ENCODE results near the gene GCLM. TPM values are rescaled to one million over a fixed set of nuclear protein-coding genes. Genes with fewer than 3 reads are reported as not detected.
"Not testable (repeated sequence)": the region's sequence is repeated elsewhere in the genome, so short reads cannot be mapped to it uniquely, and the experiment has no call there.

GCLM gene
- total and polyA plus RNA-seq, 2 donors (not counting 3 experiments of a cell fraction or from before 2014, with no cell fraction given): 12.3 to 55.9 TPM

- dilution Hi-C loops (cut with MboI; ENCODE audit: extremely low pct_ligation_motif_present, low sequenced_read_pairs): no loop called here
These were observed 39.6 kb downstream of the GCLM start for GRCh38 chr1:93869653-93870052.

DNA sequence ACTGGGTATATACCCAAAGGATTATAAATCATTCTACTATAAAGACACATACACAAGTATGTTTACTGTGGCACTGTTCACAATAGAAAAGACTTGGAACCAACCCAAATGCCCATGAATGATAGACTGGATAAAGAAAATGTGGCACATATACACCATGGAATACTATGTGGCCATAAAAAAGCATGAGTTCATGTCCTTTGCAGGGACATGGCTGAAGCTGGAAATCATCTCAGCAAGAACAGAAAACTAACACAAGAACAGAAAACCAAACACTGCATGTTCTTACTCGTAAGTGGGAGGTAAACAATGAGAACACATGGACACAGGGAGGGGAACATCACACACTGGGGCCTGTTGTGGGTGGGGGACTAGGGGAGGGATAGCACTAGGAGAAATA, 40.7 kb downstream of the GCLM start:
- H3K4me1 ChIP-seq (ENCODE audit: control insufficient read depth, extremely low read depth, insufficient read depth, low read length); H3K27ac ChIP-seq (ENCODE audit: insufficient read depth, low read depth, low read length); H3K4me2 ChIP-seq (ENCODE audit: insufficient read depth, low read length); H3K9ac ChIP-seq (replicated peaks; ENCODE audit: extremely low read depth, insufficient read depth, low read length); H3K9me3 ChIP-seq (replicated peaks; ENCODE audit: control insufficient read depth, insufficient read depth, low read length); H2AFZ ChIP-seq (ENCODE audit: low read depth, low read length); BruUV-seq (replicated peaks); FAIRE-seq; H3K27me3 ChIP-seq (ENCODE audit: control insufficient read depth in 2 of 2, insufficient read depth in 2 of 2, low read length in 2 of 2); H4K20me1 ChIP-seq (replicated peaks; ENCODE audit: control insufficient read depth, extremely low read depth, insufficient read depth, low read length); dilution Hi-C loops (cut with MboI; ENCODE audit: extremely low pct_ligation_motif_present, low sequenced_read_pairs); intact Hi-C loops (cut with micrococcal nuclease); H3K9me1 ChIP-seq (replicated peaks; ENCODE audit: control insufficient read depth, extremely low read depth, insufficient read depth, low read length); H3K79me2 ChIP-seq (ENCODE audit: control insufficient read depth, insufficient read depth, low read length); DNase-seq (ENCODE audit: low read depth, low spot score); POLR2A ChIA-PET; H3K4me3 ChIP-seq (replicated peaks in 1 of 3; ENCODE audit: insufficient read depth in 1 of 3, low read depth in 1 of 3, low read length in 3 of 3): not testable (repeated sequence)
- peaks cover 6 to 32% of the 10 kb centered on the region in 2 experiments for H3K36me3 ChIP-seq (ENCODE audit: control insufficient read depth in 2 of 2, extremely low read depth in 1 of 2, insufficient read depth in 2 of 2, low read length in 2 of 2)
- CTCF ChIA-PET: interaction anchor here (1.1 to 1.3 kb wide), 2 partner anchors 431 to 564 kb away, joined by 4 read pairs; no protein-coding TSS in a partner anchor

More at GRCh38 chr1:93869653-93870052, 39.6 kb downstream of the GCLM start:
- peaks cover 2% of the 10 kb centered on the region for H3K79me2 ChIP-seq (ENCODE audit: control insufficient read depth, insufficient read depth, low read length)
- H3K4me1 ChIP-seq (ENCODE audit: control insufficient read depth, extremely low read depth, insufficient read depth, low read length): no peaks in the 10 kb centered on the region
- H3K27ac ChIP-seq (ENCODE audit: insufficient read depth, low read depth, low read length): no peak overlapping the region
- DNase-seq (ENCODE audit: low read depth, low spot score) (no peak), FAIRE-seq (no peak)
- no TSS peak for BruUV-seq (replicated peaks)
- POLR2A ChIA-PET: no interaction called here
- CTCF ChIA-PET: interaction anchor here (1.1 to 1.3 kb wide), 2 partner anchors 432 to 565 kb away, joined by 4 read pairs; no protein-coding TSS in a partner anchor
- TF ChIP-seq GATA2 (IDR thresholded peaks at IDR 0.05; ENCODE audit: insufficient read depth, insufficient read length, low read depth, low read length) (no peak), POLR2A (IDR thresholded peaks at IDR 0.05; ENCODE audit: low read depth, low read length) (no peak), EZH2 (IDR thresholded peaks at IDR 0.05; ENCODE audit: borderline replicate concordance, low read depth, low read length, severe bottlenecking) (no peak), MAX (IDR thresholded peaks at IDR 0.05; ENCODE audit: insufficient read depth, insufficient read length) (no peak), FOS (IDR thresholded peaks at IDR 0.05; ENCODE audit: borderline replicate concordance, insufficient read depth, low read length) (no peak), MYC (IDR thresholded peaks at IDR 0.05; ENCODE audit: low read depth, low read length) (no peak), POLR2AphosphoS5 (IDR thresholded peaks at IDR 0.05; ENCODE audit: insufficient read depth, low read depth, low read length) (no peak), JUN (IDR thresholded peaks at IDR 0.05; ENCODE audit: borderline replicate concordance, insufficient read depth, insufficient read length, low read depth) (no peak)
- TF ChIP-seq, protein P1, sequence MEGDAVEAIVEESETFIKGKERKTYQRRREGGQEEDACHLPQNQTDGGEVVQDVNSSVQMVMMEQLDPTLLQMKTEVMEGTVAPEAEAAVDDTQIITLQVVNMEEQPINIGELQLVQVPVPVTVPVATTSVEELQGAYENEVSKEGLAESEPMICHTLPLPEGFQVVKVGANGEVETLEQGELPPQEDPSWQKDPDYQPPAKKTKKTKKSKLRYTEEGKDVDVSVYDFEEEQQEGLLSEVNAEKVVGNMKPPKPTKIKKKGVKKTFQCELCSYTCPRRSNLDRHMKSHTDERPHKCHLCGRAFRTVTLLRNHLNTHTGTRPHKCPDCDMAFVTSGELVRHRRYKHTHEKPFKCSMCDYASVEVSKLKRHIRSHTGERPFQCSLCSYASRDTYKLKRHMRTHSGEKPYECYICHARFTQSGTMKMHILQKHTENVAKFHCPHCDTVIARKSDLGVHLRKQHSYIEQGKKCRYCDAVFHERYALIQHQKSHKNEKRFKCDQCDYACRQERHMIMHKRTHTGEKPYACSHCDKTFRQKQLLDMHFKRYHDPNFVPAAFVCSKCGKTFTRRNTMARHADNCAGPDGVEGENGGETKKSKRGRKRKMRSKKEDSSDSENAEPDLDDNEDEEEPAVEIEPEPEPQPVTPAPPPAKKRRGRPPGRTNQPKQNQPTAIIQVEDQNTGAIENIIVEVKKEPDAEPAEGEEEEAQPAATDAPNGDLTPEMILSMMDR (IDR thresholded peaks at IDR 0.05; ENCODE audit: extremely low read depth in 1 of 2, insufficient read depth in 1 of 2, low read depth in 1 of 2, low read length in 2 of 2): no peak
- H3K9me3 ChIP-seq (replicated peaks; ENCODE audit: control insufficient read depth, insufficient read depth, low read length): no peaks in the 10 kb centered on the region
- no peak overlapping the region for H3K9ac ChIP-seq (replicated peaks; ENCODE audit: extremely low read depth, insufficient read depth, low read length)
- H3K36me3 ChIP-seq (ENCODE audit: control insufficient read depth in 2 of 2, extremely low read depth in 1 of 2, insufficient read depth in 2 of 2, low read length in 2 of 2): peaks cover 8 to 36% of the 10 kb centered on the region in 2 experiments
- H3K27me3 ChIP-seq (ENCODE audit: control insufficient read depth in 2 of 2, insufficient read depth in 2 of 2, low read length in 2 of 2): no peaks in the 10 kb centered on the region
- H4K20me1 ChIP-seq (replicated peaks; ENCODE audit: control insufficient read depth, extremely low read depth, insufficient read depth, low read length): no peaks in the 10 kb centered on the region
- no peaks in the 10 kb centered on the region for H3K9me1 ChIP-seq (replicated peaks; ENCODE audit: control insufficient read depth, extremely low read depth, insufficient read depth, low read length)
- no peak overlapping the region for H3K4me3 ChIP-seq (replicated peaks in 1 of 3; ENCODE audit: insufficient read depth in 1 of 3, low read depth in 1 of 3, low read length in 3 of 3)
- H2AFZ ChIP-seq (ENCODE audit: low read depth, low read length): no peak overlapping the region
- no peak overlapping the region for H3K4me2 ChIP-seq (ENCODE audit: insufficient read depth, low read length)
- intact Hi-C loops (cut with micrococcal nuclease): loop anchor here (5.0 kb wide), 1 partner anchor 468 kb away; no protein-coding TSS in a partner anchor
